ENCODE data around the gene WIZ.
"Not testable (repeated sequence)": the region's sequence is repeated elsewhere in the genome, so short reads cannot be mapped to it uniquely, and the experiment has no call there.

Gene WIZ

DNA sequence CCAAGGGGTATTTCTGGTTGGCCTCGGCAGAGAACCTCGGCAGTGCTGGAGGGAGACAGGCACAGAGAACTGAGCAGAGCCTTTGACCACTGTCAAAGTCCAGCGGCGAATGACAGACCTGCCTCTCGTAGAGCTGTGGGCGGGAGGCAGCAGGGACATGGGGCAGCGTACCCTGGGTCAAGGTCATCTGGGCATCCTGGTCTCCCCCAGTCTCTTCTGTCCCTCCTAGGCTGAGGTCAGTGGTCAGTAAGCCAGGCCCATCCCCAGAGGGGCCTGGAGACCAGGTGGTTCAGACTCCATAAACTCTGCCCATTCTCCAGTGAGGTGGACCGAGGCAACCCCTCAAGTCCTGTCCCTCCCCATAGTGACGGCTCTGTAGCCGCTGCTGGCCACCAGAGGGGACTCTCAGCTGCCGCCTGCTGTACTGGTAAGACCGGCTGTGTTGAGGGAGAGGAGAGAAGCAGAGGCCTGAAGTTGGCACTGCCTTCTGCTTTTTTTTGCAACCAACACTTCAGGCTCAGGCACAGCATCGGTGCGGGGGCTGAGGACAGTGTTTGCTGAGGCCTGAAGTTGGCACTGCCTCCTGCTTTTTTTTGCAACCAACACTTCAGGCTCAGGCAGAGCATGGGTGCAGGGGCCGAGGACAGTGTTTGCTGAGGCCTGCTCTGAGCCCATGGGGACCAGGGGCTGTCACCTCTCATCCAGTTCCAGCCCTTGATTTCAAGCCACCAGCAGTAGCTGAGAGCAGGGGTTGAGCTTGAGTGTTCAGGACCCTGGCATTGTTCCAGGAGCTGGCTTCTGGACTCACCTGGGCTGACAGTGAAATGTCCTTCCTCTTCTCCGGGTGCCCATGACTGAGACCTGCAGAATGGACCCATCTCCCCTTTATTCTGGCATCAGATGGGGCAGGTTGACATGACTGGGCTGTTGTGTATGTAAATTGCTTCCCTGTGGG lies 29.9 kb upstream of the WIZ start, which contains the start of gene PGLYRP2:
TSS of gene PGLYRP2 (minus strand) at position 111 of the 955 bp plus-strand sequence. CDS start 130 bp downstream, outside the sequence.
- peaks cover 7% of the 10 kb centered on the region for H3K4me1 ChIP-seq (ENCODE audit: control insufficient read depth, insufficient read depth, low read length, poor library complexity, severe bottlenecking)
- H3K27me3 ChIP-seq (replicated peaks; ENCODE audit: control insufficient read depth, insufficient read depth, low read length, poor library complexity, severe bottlenecking) = no peaks in the 10 kb centered on the region
- no peak within 1 kb of the TSS for H3K27ac ChIP-seq (ENCODE audit: insufficient read depth, low read length, poor library complexity, severe bottlenecking)
- no peak within 1 kb of the TSS for H3K4me3 ChIP-seq (ENCODE audit: insufficient read depth, low read depth, low read length, poor library complexity, severe bottlenecking)
- DNase-seq = no peak
- H3K36me3 ChIP-seq (ENCODE audit: control insufficient read depth, insufficient read depth, low read length) = no peaks in the 10 kb centered on the region
- no peaks in the 10 kb centered on the region for H3K9me3 ChIP-seq (ENCODE audit: control insufficient read depth, low read length)

DNA sequence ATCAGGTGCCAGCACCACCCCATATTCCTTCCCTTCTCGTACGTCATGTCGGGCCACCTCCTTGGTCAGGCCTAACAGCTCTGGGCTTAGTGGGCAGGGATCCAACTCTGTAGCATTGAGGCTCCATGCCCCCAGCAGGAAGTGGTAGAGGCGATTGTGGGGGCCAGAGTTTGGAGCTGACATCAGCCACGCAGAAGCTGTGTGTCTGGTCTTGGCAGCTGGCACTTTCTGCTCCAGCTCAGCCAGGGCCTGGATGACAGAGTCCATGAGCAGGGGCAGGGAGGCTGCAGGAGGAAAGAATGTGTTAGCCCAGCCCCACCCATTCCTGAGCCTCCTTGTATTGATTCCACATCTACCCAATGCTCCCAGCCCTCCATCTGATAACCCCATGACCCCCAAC lies 26.6 kb upstream of the WIZ start:
- H3K27me3 ChIP-seq (replicated peaks; ENCODE audit: control insufficient read depth, insufficient read depth, low read length, poor library complexity, severe bottlenecking) = no peaks in the 10 kb centered on the region
- H3K9me3 ChIP-seq (ENCODE audit: control insufficient read depth, low read length) = no peaks in the 10 kb centered on the region
- no peak overlapping the region for H3K27ac ChIP-seq (ENCODE audit: insufficient read depth, low read length, poor library complexity, severe bottlenecking)
- H3K36me3 ChIP-seq (ENCODE audit: control insufficient read depth, insufficient read depth, low read length) = no peaks in the 10 kb centered on the region
- H3K4me3 ChIP-seq (ENCODE audit: insufficient read depth, low read depth, low read length, poor library complexity, severe bottlenecking) = no peak overlapping the region
- DNase-seq = no peak
- peaks cover 7% of the 10 kb centered on the region for H3K4me1 ChIP-seq (ENCODE audit: control insufficient read depth, insufficient read depth, low read length, poor library complexity, severe bottlenecking)

DNA sequence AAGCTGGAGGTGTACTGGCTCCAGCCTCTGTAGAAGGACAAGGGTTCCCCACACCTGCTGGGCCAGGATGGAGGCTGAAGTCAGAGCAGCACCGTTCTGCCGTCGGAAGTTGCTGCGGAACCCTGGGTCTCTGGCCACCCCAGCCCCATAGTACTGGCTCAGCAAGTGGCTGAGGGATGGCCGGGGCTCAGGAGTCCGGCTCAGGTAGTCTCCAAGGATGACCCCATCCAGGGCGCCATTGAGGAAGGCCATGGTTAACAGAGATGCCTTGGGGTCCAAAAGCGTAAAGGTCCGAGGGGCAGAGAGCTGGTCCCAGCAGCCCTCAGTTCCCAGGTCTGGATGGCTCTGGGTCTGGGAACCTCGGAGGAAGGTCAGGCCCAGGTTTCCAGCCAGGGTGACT lies 25.9 kb upstream of the WIZ start:
- no peaks in the 10 kb centered on the region for H3K36me3 ChIP-seq (ENCODE audit: control insufficient read depth, insufficient read depth, low read length)
- no peak overlapping the region for H3K27ac ChIP-seq (ENCODE audit: insufficient read depth, low read length, poor library complexity, severe bottlenecking)
- H3K9me3 ChIP-seq (ENCODE audit: control insufficient read depth, low read length) = no peaks in the 10 kb centered on the region
- H3K27me3 ChIP-seq (replicated peaks; ENCODE audit: control insufficient read depth, insufficient read depth, low read length, poor library complexity, severe bottlenecking) = no peaks in the 10 kb centered on the region
- no peak overlapping the region for H3K4me3 ChIP-seq (ENCODE audit: insufficient read depth, low read depth, low read length, poor library complexity, severe bottlenecking)
- peaks cover 7% of the 10 kb centered on the region for H3K4me1 ChIP-seq (ENCODE audit: control insufficient read depth, insufficient read depth, low read length, poor library complexity, severe bottlenecking)
- DNase-seq = no peak

DNA sequence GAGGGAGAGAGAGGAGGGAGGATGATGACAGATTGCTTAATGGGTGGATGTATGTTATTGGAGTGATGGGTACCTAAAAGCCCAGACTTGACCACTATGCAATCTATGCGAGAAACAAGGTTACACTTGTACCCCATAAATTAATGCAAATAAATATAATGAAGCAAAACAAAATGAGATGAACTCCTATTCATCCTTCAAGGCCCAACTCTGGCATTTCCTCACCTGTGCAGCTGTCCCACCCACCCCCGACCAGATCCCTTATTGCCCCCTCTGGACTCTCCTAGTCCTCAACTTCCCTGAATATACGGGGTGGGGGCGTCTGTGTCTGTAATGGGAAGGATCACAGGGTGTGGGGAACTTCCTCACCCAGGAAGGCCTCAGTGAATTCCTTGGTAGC lies 25.4 kb upstream of the WIZ start:
- peaks cover 7% of the 10 kb centered on the region for H3K4me1 ChIP-seq (ENCODE audit: control insufficient read depth, insufficient read depth, low read length, poor library complexity, severe bottlenecking)
- H3K36me3 ChIP-seq (ENCODE audit: control insufficient read depth, insufficient read depth, low read length) = no peaks in the 10 kb centered on the region
- no peak for DNase-seq
- no peaks in the 10 kb centered on the region for H3K9me3 ChIP-seq (ENCODE audit: control insufficient read depth, low read length)
- H3K27me3 ChIP-seq (replicated peaks; ENCODE audit: control insufficient read depth, insufficient read depth, low read length, poor library complexity, severe bottlenecking) = no peaks in the 10 kb centered on the region
- no peak overlapping the region for H3K27ac ChIP-seq (ENCODE audit: insufficient read depth, low read length, poor library complexity, severe bottlenecking)
- no peak overlapping the region for H3K4me3 ChIP-seq (ENCODE audit: insufficient read depth, low read depth, low read length, poor library complexity, severe bottlenecking)

DNA sequence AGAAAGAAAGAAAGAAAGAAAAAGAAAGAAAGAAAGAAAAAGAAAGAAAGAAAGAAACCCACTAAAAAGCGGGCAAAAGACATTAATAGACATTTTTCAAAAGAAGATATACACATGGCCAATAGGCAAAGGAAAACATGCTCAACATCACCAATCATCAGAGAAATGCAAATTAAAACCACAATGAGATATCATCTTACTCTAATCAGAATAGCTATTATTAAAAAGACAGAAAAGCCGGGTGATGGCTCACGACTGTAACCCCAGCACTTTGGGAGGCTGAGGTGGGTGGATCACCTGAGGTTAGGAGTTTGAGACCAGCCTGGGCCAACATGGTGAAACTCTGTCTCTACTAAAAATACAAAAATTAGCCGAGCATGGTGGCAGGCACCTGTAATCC lies 24.1 kb upstream of the WIZ start:
- H3K36me3 ChIP-seq (ENCODE audit: control insufficient read depth, insufficient read depth, low read length); H3K27me3 ChIP-seq (replicated peaks; ENCODE audit: control insufficient read depth, insufficient read depth, low read length, poor library complexity, severe bottlenecking): not testable (repeated sequence)

DNA sequence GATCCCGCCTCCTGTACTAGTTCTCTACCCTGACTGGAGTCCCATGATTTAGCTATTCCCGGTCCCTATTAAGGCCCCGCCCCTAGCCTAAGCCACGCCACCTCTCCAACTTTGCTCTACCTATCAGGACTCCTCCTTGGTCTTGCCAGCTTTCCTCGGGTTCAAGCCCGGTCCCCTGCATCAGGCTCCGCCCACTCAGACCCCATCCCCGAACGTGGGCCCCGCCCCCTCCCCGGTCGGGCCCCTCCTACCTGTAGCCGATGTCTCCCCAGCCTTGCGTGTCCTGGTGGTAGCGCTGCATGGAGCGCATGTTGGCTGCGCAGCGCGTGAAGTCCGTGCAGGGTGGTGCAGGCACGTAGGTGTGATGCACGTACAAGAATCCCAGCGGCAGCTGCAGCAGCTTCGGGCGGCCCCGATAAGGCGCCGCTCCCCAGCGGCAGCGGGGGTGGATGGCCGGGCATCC lies 21.9 kb upstream of the WIZ start:
- Histone ChIP-seq H3K9me3 (ENCODE audit: control insufficient read depth, low read length) (no peaks in the 10 kb centered on the region), H3K4me3 (ENCODE audit: insufficient read depth, low read depth, low read length, poor library complexity, severe bottlenecking) (no peak overlapping the region)

More for the DNA sequence above, 24.1 kb upstream of the WIZ start:
- not testable (repeated sequence) for DNase-seq; H3K4me3 ChIP-seq (ENCODE audit: insufficient read depth, low read depth, low read length, poor library complexity, severe bottlenecking); H3K27ac ChIP-seq (ENCODE audit: insufficient read depth, low read length, poor library complexity, severe bottlenecking); H3K9me3 ChIP-seq (ENCODE audit: control insufficient read depth, low read length)
- H3K4me1 ChIP-seq (ENCODE audit: control insufficient read depth, insufficient read depth, low read length, poor library complexity, severe bottlenecking) = peaks cover 16% of the 10 kb centered on the region

DNA sequence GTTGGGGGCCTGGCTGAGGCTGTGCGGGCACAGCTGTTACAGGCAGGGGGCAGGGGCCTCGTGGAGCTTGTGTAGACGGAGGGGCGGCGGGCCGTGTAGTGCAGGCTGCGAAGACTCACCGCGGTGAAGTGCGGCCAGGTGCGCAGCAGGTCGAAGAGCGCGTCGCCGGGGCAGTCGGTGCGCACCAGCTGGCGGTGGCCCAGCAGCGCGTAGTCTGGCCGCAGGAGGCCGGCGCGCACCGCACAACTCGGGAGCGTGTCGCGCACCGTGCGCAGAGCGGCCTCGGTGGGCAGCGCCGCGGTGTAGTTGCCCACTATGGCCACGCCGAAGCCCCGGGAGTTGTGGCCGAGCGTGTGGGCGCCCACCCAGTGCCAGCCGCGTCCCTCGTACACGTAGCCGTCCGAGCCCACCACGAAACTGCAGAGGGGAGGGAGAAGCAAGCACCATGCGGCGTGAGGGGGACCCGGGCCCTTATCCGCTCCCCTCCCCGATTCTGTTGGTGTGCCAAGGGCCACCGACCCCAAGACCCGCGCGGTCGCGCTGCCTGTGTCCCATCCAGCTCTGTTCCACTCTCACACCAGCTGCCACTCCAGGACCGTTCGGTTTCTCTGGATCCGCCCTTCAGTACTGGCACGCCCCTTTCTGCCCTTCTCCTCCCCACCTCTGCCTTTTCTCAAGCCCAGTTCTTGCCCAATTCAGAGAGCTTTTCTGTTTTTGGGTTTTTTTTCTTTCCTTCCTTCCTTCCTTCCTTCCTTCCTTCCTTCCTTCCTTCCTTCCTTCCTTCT lies 19.9 kb upstream of the WIZ start:
- peak overlapping the region; percentile 51 for H3K4me3 ChIP-seq (ENCODE audit: insufficient read depth, low read depth, low read length, poor library complexity, severe bottlenecking)
- H3K36me3 ChIP-seq (ENCODE audit: control insufficient read depth, insufficient read depth, low read length) = no peaks in the 10 kb centered on the region
- peaks cover 44% of the 10 kb centered on the region for H3K4me1 ChIP-seq (ENCODE audit: control insufficient read depth, insufficient read depth, low read length, poor library complexity, severe bottlenecking)
- DNase-seq = no peak
- H3K27ac ChIP-seq (ENCODE audit: insufficient read depth, low read length, poor library complexity, severe bottlenecking) = no peak overlapping the region
- H3K9me3 ChIP-seq (ENCODE audit: control insufficient read depth, low read length) = no peaks in the 10 kb centered on the region
- H3K27me3 ChIP-seq (replicated peaks; ENCODE audit: control insufficient read depth, insufficient read depth, low read length, poor library complexity, severe bottlenecking) = no peaks in the 10 kb centered on the region

More for the DNA sequence above, 21.9 kb upstream of the WIZ start:
- no peak for DNase-seq
- no peaks in the 10 kb centered on the region for H3K36me3 ChIP-seq (ENCODE audit: control insufficient read depth, insufficient read depth, low read length)
- peaks cover 24% of the 10 kb centered on the region for H3K4me1 ChIP-seq (ENCODE audit: control insufficient read depth, insufficient read depth, low read length, poor library complexity, severe bottlenecking)
- H3K27ac ChIP-seq (ENCODE audit: insufficient read depth, low read length, poor library complexity, severe bottlenecking) = no peak overlapping the region
- no peaks in the 10 kb centered on the region for H3K27me3 ChIP-seq (replicated peaks; ENCODE audit: control insufficient read depth, insufficient read depth, low read length, poor library complexity, severe bottlenecking)

DNA sequence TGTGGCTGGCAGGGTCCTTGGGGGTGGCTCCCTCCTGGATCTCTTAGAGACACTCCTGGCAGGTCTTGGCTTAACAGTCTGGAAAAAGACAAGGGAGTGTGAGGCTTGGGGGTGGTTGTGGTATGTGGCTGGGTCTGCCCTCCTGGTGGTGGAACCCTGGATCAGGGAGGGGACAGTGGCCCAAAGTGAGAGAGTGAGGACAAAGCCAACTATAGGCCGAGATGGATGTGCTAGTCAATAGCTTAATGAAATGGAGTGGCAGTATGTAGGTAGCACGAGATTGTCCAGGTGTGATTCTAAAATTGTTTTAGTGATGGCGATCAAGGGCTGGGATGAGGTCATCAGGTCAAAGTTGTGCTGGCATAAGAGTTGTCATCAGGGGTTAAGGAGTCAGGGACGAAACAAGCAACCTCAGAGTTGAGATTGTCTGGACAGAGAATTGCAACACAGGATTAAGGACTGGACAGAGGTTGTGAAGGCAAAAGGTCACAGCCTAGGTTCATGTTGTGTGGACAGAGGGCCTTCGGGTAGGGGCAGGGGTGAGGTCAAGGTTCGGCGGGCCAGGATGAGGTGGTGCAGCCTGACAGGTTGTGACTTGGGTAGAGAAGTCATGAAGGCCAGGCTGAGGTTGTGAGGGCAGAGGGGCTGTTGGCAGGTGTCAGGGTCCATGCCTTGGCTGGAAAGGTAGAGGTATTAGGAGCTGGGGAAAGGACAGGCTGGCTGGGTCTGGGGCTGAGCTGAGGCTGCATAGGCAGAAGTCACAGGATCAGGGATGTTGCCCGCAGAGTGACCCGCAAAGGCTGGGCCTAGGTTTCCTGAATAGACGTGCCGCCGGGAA lies 19.1 kb upstream of the WIZ start:
- H3K9me3 ChIP-seq (ENCODE audit: control insufficient read depth, low read length) = no peaks in the 10 kb centered on the region
- DNase-seq = no peak
- H3K36me3 ChIP-seq (ENCODE audit: control insufficient read depth, insufficient read depth, low read length) = no peaks in the 10 kb centered on the region
- H3K4me1 ChIP-seq (ENCODE audit: control insufficient read depth, insufficient read depth, low read length, poor library complexity, severe bottlenecking) = peaks cover 50% of the 10 kb centered on the region
- H3K27ac ChIP-seq (ENCODE audit: insufficient read depth, low read length, poor library complexity, severe bottlenecking) = no peak overlapping the region
- peak overlapping the region; percentile 51 for H3K4me3 ChIP-seq (ENCODE audit: insufficient read depth, low read depth, low read length, poor library complexity, severe bottlenecking)
- no peaks in the 10 kb centered on the region for H3K27me3 ChIP-seq (replicated peaks; ENCODE audit: control insufficient read depth, insufficient read depth, low read length, poor library complexity, severe bottlenecking)

DNA sequence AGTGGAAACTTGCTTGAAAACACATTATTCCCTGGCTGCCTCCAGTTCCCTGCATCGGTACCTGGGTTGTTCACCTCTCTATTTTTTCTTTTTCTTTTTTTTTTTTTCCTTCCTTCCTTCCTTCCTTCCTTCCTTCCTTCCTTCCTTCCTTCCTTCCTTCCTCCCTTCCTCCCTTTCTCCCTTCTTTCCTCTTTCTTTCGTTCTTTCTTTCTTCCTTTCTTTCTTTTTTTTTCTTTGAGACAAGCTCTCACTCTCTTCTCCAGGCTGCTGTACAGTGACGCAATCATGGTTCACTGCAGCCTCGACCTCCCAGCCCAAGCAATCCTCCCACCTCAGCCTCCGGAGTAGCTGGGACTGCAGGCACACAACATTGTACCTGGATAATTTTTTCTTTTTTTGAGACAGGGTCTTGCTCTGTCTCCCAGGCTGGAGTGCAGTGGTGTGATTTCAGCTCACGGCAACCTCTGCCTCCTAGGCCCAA lies 18.0 kb upstream of the WIZ start:
- H3K9me3 ChIP-seq (ENCODE audit: control insufficient read depth, low read length) = no peaks in the 10 kb centered on the region
- no peak overlapping the region for H3K4me3 ChIP-seq (ENCODE audit: insufficient read depth, low read depth, low read length, poor library complexity, severe bottlenecking)
- H3K36me3 ChIP-seq (ENCODE audit: control insufficient read depth, insufficient read depth, low read length) = no peaks in the 10 kb centered on the region
- H3K4me1 ChIP-seq (ENCODE audit: control insufficient read depth, insufficient read depth, low read length, poor library complexity, severe bottlenecking) = peaks cover 61% of the 10 kb centered on the region
- no peak for DNase-seq
- H3K27me3 ChIP-seq (replicated peaks; ENCODE audit: control insufficient read depth, insufficient read depth, low read length, poor library complexity, severe bottlenecking) = no peaks in the 10 kb centered on the region
- no peak overlapping the region for H3K27ac ChIP-seq (ENCODE audit: insufficient read depth, low read length, poor library complexity, severe bottlenecking)

Data from effector memory CD4-positive, alpha-beta T cell (primary cell).